ENCODE data around the gene FBXW4. TPM values are rescaled to one million over a fixed set of nuclear protein-coding genes. Genes with fewer than 3 reads are reported as not detected.

FBXW4 gene
- total RNA-seq, 2 experiments from 2014 or later, result 37.6 to 38.2 TPM

DNA sequence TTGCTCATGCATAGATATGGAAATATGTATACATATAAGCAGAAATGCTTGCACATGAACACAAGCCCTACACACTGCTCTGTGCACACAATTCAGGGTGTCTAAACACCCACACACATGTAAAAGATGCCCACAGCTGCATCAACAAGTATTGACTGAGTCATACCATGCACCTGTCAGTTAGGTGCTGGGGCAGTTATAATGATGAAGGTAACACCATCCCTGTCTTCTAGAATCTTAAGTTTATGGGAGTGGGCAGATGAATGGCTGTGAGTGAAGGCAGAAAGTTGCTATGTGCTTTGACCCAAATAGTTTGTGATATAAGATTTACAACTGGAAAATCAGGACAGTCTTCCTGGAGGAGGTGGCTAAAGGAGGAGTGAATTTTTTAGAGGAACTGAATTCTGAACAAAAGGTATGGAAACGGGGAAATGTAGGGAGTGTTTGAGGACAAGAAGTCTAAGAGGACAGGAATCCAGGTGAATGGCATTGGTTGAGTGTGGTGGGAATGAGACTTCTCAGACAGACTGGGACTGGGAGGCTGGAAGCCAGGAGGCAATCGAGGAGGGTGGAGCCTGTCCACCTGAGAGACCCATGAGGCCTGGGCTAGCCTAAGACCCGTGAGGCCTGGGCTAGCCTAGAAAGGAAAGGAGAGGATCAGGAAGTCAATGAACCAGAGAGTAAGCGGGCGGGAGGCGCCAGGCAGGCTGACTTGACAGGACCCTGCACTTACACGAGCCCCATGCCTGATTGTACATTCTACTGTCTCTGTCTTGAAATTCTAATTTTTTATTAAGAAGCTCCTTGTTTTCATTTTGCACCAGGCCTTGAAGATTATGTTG lies 127.6 kb downstream of the FBXW4 start:
- no peaks in the 10 kb centered on the region for H3K36me3 Mint-ChIP-seq (ENCODE audit: low read depth)
- H3K4me1 Mint-ChIP-seq (ENCODE audit: low read depth), result peaks cover 16% of the 10 kb centered on the region
- POLR2A ChIA-PET, result no interaction called here
- DNase-seq (peak; percentile 28), ATAC-seq (peak; percentile 32)
- intact Hi-C loops (cut with micrococcal nuclease), result loop anchor here (5.0 kb wide), 1 partner anchor 275 kb away; no protein-coding TSS in a partner anchor
- TF ChIP-seq, protein P1, sequence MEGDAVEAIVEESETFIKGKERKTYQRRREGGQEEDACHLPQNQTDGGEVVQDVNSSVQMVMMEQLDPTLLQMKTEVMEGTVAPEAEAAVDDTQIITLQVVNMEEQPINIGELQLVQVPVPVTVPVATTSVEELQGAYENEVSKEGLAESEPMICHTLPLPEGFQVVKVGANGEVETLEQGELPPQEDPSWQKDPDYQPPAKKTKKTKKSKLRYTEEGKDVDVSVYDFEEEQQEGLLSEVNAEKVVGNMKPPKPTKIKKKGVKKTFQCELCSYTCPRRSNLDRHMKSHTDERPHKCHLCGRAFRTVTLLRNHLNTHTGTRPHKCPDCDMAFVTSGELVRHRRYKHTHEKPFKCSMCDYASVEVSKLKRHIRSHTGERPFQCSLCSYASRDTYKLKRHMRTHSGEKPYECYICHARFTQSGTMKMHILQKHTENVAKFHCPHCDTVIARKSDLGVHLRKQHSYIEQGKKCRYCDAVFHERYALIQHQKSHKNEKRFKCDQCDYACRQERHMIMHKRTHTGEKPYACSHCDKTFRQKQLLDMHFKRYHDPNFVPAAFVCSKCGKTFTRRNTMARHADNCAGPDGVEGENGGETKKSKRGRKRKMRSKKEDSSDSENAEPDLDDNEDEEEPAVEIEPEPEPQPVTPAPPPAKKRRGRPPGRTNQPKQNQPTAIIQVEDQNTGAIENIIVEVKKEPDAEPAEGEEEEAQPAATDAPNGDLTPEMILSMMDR (IDR thresholded peaks at IDR 0.05), result no peak
- H3K27me3 Mint-ChIP-seq, result peaks cover 53% of the 10 kb centered on the region
- H3K27ac Mint-ChIP-seq, result no peak overlapping the region
- CTCF ChIA-PET, result interaction anchor here (1.0 to 4.3 kb wide), 2 partner anchors 25 to 352 kb away, joined by 3 to 73 read pairs; no protein-coding TSS in a partner anchor
- H3K4me3 Mint-ChIP-seq, result no peak overlapping the region
- H3K9me3 Mint-ChIP-seq, result no peaks in the 10 kb centered on the region

DNA sequence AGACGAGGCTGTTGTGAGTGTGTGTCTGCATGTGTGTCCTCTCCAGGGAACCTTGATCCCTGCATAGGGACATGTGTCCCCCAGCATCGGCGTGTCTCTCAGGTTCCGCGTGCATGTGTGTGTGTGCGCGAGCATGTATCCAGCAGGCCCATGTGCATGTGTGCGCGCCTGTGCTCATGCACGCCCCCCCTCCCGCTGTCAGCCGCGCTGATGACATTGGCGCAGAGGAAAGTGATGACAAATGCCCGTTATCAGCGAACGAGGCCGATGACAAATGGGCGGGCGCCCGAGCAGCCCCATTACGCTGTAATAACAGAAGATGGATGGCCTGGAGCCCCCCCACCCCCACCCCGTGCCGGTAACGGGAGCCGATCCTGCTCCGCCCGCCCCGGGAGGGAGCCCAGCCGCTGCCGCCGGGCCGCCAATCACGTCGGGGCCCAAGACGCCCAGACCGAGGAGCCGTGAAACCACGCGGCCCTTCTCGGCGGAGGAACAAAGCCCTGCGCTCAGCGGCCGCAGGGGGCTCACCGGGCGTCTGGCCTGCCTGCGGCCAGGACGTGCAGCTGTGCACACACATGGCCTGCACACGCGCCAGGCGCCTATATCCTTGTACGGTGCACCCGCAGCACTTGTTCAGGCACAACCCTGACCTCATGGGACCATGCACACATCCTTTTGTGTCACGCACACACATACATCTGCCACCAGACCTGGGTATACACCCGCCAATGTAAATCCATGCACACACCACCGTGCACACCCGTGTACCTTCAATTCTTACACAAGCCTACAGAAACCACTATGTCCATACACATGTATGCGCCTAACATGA lies 128.4 kb downstream of the FBXW4 start:
- intact Hi-C loops (cut with micrococcal nuclease), result loop anchor here (5.0 kb wide), 1 partner anchor 274 kb away; no protein-coding TSS in a partner anchor
- Mint-ChIP-seq H3K27ac (no peak overlapping the region), H3K27me3 (peaks cover 55% of the 10 kb centered on the region), H3K4me1 (ENCODE audit: low read depth) (peaks cover 16% of the 10 kb centered on the region), H3K4me3 (no peak overlapping the region), H3K9me3 (no peaks in the 10 kb centered on the region), H3K36me3 (ENCODE audit: low read depth) (no peaks in the 10 kb centered on the region)
- ATAC-seq (peak; percentile 2), DNase-seq (peak; percentile 35)
- ChIA-PET CTCF (no interaction called here), POLR2A (interaction anchor here (1.9 kb wide), 1 partner anchor 9 kb away, joined by 4 read pairs; no protein-coding TSS in a partner anchor)
- TF ChIP-seq, protein P1 (IDR thresholded peaks at IDR 0.05), result no peak

DNA sequence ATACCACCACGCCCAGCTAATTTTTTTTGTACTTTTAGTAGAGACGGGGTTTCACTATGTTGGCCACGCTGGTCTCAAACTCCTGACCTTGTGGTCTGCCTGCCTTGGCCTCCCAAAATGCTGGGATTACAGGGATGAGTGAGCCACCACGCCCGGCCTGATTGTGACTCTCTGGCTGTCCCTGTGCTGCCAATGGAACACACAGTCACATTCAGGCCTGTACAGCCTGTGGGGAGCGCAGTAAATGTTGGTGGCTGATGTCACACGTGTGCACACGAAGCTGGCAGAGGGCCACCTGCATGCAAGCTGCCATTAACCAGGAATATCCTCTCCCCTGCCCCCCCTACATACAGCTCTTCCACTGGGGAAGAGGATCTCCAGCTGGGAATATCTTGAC lies 129.0 kb downstream of the FBXW4 start:
- Mint-ChIP-seq H3K27me3 (peaks cover 55% of the 10 kb centered on the region), H3K27ac (no peak overlapping the region)
- CTCF ChIA-PET, result no interaction called here

DNA sequence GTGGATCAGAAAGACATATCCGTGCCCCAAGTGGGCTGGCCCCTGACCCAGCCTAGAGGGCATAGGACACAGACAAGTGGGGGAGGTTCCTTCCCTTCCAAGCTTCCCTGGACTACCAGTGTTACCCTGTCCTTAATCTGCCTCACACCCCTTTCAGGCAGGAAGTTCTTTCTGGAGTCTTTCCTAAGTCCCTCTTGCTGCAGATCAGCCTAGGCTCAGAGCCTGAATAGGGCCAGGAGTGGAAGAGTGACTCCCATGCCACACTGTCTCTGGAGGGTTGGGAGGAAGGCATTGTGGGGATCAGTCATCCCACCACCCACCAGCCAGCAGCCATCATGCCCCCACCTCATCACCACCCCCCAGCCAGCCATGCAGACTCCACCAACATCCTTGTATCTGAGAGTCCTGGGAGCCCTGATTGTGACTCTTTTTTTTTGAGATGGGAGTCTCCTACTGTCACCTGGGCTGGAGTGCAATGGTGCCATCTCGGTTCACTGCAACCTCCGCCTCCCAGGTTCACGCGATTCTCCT lies 129.5 kb downstream of the FBXW4 start:
- ChIA-PET POLR2A (interaction anchor here (1.9 kb wide), 1 partner anchor 10 kb away, joined by 4 read pairs; no protein-coding TSS in a partner anchor), CTCF (no interaction called here)
- peaks cover 55% of the 10 kb centered on the region for H3K27me3 Mint-ChIP-seq
- H3K36me3 Mint-ChIP-seq (ENCODE audit: low read depth), result no peaks in the 10 kb centered on the region
- no peak overlapping the region for H3K4me3 Mint-ChIP-seq
- no peak for DNase-seq
- no peak overlapping the region for H3K27ac Mint-ChIP-seq
- H3K4me1 Mint-ChIP-seq (ENCODE audit: low read depth), result peaks cover 11% of the 10 kb centered on the region
- TF ChIP-seq, protein P1 (IDR thresholded peaks at IDR 0.05), result no peak
- intact Hi-C loops (cut with micrococcal nuclease), result loop anchor here (5.0 kb wide), 1 partner anchor 273 kb away; no protein-coding TSS in a partner anchor
- no peaks in the 10 kb centered on the region for H3K9me3 Mint-ChIP-seq
- ATAC-seq, result no peak

More for the DNA sequence above, 129.0 kb downstream of the FBXW4 start:
- intact Hi-C loops (cut with micrococcal nuclease), result loop anchor here (5.0 kb wide), 1 partner anchor 274 kb away; no protein-coding TSS in a partner anchor
- POLR2A ChIA-PET, result interaction anchor here (1.9 kb wide), 1 partner anchor 10 kb away, joined by 4 read pairs; no protein-coding TSS in a partner anchor
- Mint-ChIP-seq H3K36me3 (ENCODE audit: low read depth) (no peaks in the 10 kb centered on the region), H3K4me3 (no peak overlapping the region), H3K9me3 (no peaks in the 10 kb centered on the region), H3K4me1 (ENCODE audit: low read depth) (peaks cover 16% of the 10 kb centered on the region)
- TF ChIP-seq, protein P1 (IDR thresholded peaks at IDR 0.05), result no peak
- ATAC-seq, result no peak
- no peak for DNase-seq
